ENCODE data around the gene BEST3. TPM values are rescaled to one million over a fixed set of nuclear protein-coding genes. Genes with fewer than 3 reads are reported as not detected.

BEST3 gene
- 0.29 TPM in 1 of 2 replicates, not detected in the other for total RNA-seq (2014; rRNA removed; shearing (Covaris generic))

- DNase-seq (ENCODE audit: low read depth): no peak
Measured at GRCh38 chr12:69698769-69699540, at the start of gene BEST3. Gene BEST3 (minus strand): TSS chr12:69699303. CDS start chr12:69697798, 1,505 bp downstream.

- no peak for DNase-seq (ENCODE audit: low read depth)
Measured at GRCh38 chr12:69744109-69744508, 45.0 kb upstream of the BEST3 start.

- DNase-seq (ENCODE audit: low read depth): peak; percentile 76
Measured at GRCh38 chr12:69739287-69740191, 40.4 kb upstream of the BEST3 start.

- DNase-seq (ENCODE audit: low read depth): peak; percentile 93
Measured at GRCh38 chr12:69738351-69739286, 39.5 kb upstream of the BEST3 start, which contains the start of gene RAB3IP. Gene RAB3IP (plus strand): TSS chr12:69738860. CDS start chr12:69755409, 16,549 bp downstream.

- no peak for DNase-seq (ENCODE audit: low read depth)
Measured at GRCh38 chr12:69733638-69734037, 34.5 kb upstream of the BEST3 start.

- DNase-seq (ENCODE audit: low read depth): peak; percentile 75
Measured at GRCh38 chr12:69732088-69732487, 33.0 kb upstream of the BEST3 start.

GRCh38 chr12:69726922-69727321 lies 27.8 kb upstream of the BEST3 start:
- DNase-seq (ENCODE audit: low read depth): no peak

GRCh38 chr12:69720750-69721149 lies 21.6 kb upstream of the BEST3 start:
- no peak for DNase-seq (ENCODE audit: low read depth)

GRCh38 chr12:69719336-69720316 lies 20.5 kb upstream of the BEST3 start:
- DNase-seq (ENCODE audit: low read depth): no peak

GRCh38 chr12:69714542-69714941 lies 15.4 kb upstream of the BEST3 start:
- DNase-seq (ENCODE audit: low read depth): no peak

GRCh38 chr12:69712826-69713225 lies 13.7 kb upstream of the BEST3 start:
- no peak for DNase-seq (ENCODE audit: low read depth)

- DNase-seq (ENCODE audit: low read depth): no peak
Measured at GRCh38 chr12:69708649-69709048, 9.5 kb upstream of the BEST3 start.

GRCh38 chr12:69704357-69704756 lies 5.3 kb upstream of the BEST3 start:
- no peak for DNase-seq (ENCODE audit: low read depth)

- no peak for DNase-seq (ENCODE audit: low read depth)
Measured at GRCh38 chr12:69703146-69703642, 4.1 kb upstream of the BEST3 start.

- DNase-seq (ENCODE audit: low read depth): peak; percentile 22
Measured at GRCh38 chr12:69701826-69702225, 2.7 kb upstream of the BEST3 start.

GRCh38 chr12:69698054-69698453 lies 1.0 kb downstream of the BEST3 start:
- DNase-seq (ENCODE audit: low read depth): no peak

- DNase-seq (ENCODE audit: low read depth): no peak
Measured at GRCh38 chr12:69694123-69694522, 5.0 kb downstream of the BEST3 start.

- DNase-seq (ENCODE audit: low read depth): peak; percentile 12
Measured at GRCh38 chr12:69689638-69690037, 9.5 kb downstream of the BEST3 start.

- peak; percentile 98 for DNase-seq (ENCODE audit: low read depth)
Measured at GRCh38 chr12:69688471-69689427, 10.4 kb downstream of the BEST3 start.

Data from Daoy (cell line).